CD4-positive, alpha-beta T cell (primary cell): ENCODE results near the gene DLX3. TPM values are rescaled to one million over a fixed set of nuclear protein-coding genes. Genes with fewer than 3 reads are reported as not detected.

ENCODE experiments used
- ATAC-seq: fragments of 200-7000 bp; cut with Tn5 transposase; one replicate; pipeline ENCODE4 v1.10.0; 2022; ENCODE audit warnings: mild to moderate bottlenecking; ENCODE audit not compliant: poor library complexity
- CTCF ChIA-PET: fragments of 350-600 bp; sonication (Branson Sonifier 250); formaldehyde crosslinking; loops from one replicate; lab custom pipeline; 2021; ENCODE audit warnings: antibody characterized with exemption, inconsistent platforms; lab: Charles Lee
- POLR2A ChIA-PET: fragments of 350-600 bp; sonication (Branson Sonifier 250); formaldehyde crosslinking; loops from one replicate; lab custom pipeline; 2021; ENCODE audit warnings: antibody characterized with exemption, inconsistent platforms; lab: Charles Lee
- DNase-seq, 14 experiments: peaks; one replicate each; pipeline ENCODE4 v3.0.0-alpha.2; 2013 to 2020; ENCODE audit warnings: mixed read lengths in 2 of 14
- H3K27ac ChIP-seq, 2 donors: one replicate each; pipeline versions ENCODE4 v1.5.1 to v1.7.0; 2013; ENCODE audit warnings: low read length in 2 of 2, low read depth in 1 of 2, mild to moderate bottlenecking in 1 of 2
- H3K27me3 ChIP-seq, 2 experiments: 1 replicate in 1 of 2; 2 replicates in 1 of 2; pipeline versions ENCODE4 v1.6.1 to v1.7.0; 2013; ENCODE audit warnings: low read length in 2 of 2, control low read depth in 1 of 2, mild to moderate bottlenecking in 1 of 2, moderate library complexity in 1 of 2; ENCODE audit not compliant: insufficient read depth in 2 of 2, control insufficient read depth in 1 of 2
- H3K36me3 ChIP-seq: one replicate; pipeline ENCODE4 v1.6.1; 2013; ENCODE audit warnings: low read length, control low read depth; ENCODE audit not compliant: insufficient read depth
- H3K4me1 ChIP-seq: one replicate; pipeline ENCODE4 v1.6.1; 2013; ENCODE audit warnings: low read length, control low read depth; ENCODE audit not compliant: insufficient read depth
- H3K4me3 ChIP-seq: one replicate; pipeline ENCODE4 v1.5.1; 2013; ENCODE audit warnings: mild to moderate bottlenecking, low read length, moderate library complexity
- H3K9me3 ChIP-seq, 2 experiments: 1 replicate in 1 of 2; 2 replicates in 1 of 2; pipeline versions ENCODE4 v1.6.1 to v1.7.0; 2013; ENCODE audit warnings: low read length in 2 of 2, mild to moderate bottlenecking in 2 of 2, control low read depth in 1 of 2, moderate library complexity in 1 of 2; ENCODE audit not compliant: control insufficient read depth in 1 of 2, insufficient read depth in 1 of 2
- H3K27ac Mint-ChIP-seq: one replicate; pipeline ENCODE4 v1.8.0; 2020; ENCODE audit warnings: mixed read lengths
- H3K27me3 Mint-ChIP-seq: one replicate; pipeline ENCODE4 v1.8.0; 2021; ENCODE audit warnings: mixed read lengths
- H3K36me3 Mint-ChIP-seq: one replicate; pipeline ENCODE4 v1.8.0; 2021; ENCODE audit warnings: low read depth, mixed read lengths
- H3K4me1 Mint-ChIP-seq: one replicate; pipeline ENCODE4 v1.8.0; 2021; ENCODE audit warnings: low read depth, mixed read lengths
- H3K4me3 Mint-ChIP-seq: one replicate; pipeline ENCODE4 v1.8.0; 2020; ENCODE audit warnings: mild to moderate bottlenecking, mixed read lengths
- H3K9me3 Mint-ChIP-seq: one replicate; pipeline ENCODE4 v1.8.0; 2020; ENCODE audit warnings: mixed read lengths
- CTCF ChIP-seq: fragments of 200-600 bp; IDR thresholded peaks from one replicate; pipeline ENCODE4 v1.8.0; 2022; ENCODE audit warnings: antibody characterized with exemption, mild to moderate bottlenecking
- intact Hi-C, 2 experiments: fragments of 100-400 bp; cut with DNase I in 1 of 2; cut with micrococcal nuclease in 1 of 2; formaldehyde crosslinking; loops; one replicate each; pipeline versions ENCODE4 v1.15.1 to v1.9.0; 2023 to 2025; cut with DNase I, micrococcal nuclease
- total RNA-seq, 174 experiments: library from RNA in 2 of 174; stranded (reverse) in 2 of 174; gene quantifications; one replicate each; pipeline ENCODE4 v1.2.3 and lab custom pipeline; 2021 to 2026

The DLX3 gene
- total RNA-seq, 2 experiments from 2014 or later: not detected

DNA sequence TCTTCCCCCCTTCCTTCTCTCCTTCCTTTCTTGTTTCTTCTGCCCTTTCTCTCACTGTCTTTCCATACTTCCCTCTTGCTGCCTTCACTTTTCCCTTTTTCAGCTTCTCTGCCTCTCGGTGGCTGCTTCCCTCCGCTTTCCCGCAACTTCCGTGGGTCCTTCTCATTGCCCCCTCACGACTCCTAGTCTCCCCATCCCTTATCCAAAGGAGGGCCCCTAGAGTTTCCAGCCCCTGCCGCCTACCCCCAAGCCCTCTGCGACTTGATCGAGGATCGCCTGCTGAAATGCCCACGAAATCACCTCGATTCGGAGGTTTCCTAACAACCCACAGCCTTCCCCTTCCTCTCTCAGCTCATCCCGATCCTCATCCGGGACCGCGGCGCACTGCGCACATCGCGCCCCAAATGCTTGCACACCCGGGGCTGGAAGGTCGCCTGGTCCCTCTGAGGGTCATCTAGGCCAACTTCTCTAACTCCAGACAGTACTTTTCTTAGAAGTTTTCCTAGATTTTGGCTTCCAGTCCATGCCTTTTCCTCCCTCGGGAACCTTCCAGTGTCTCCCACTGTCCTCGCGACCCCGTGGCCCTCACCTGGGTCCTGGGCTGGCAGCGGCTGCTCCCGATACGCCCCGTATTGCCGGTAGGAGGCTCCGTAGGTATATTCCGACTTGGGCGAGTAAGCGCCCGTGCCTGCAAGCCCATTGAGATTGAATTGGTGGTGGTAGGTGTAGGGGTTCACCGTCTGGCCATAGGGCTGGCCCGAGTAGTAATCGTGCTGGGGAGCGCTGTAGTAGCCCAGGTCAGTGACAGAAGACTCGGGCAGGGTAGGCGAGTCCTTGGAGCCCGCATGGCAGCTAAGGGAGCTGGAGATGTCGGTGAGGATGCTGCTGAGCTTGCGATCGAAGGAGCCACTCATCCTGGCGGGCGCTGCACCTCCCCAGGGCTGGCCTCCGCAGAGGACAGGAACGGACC lies 654 bp downstream of the DLX3 start:
- TF ChIP-seq CTCF: no peak
- DNase-seq: peak in 1 of 14 experiments; percentile 35
- Histone ChIP-seq H3K27me3 (peaks cover 77 to 89% of the 10 kb centered on the region in 2 experiments), H3K4me3 (peak overlapping the region; percentile 42), H3K4me1 (peaks cover 53% of the 10 kb centered on the region), H3K36me3 (no peaks in the 10 kb centered on the region), H3K9me3 (peaks cover 0 to 15% of the 10 kb centered on the region in 2 experiments), H3K27ac (no peak overlapping the region)
- H3K4me3 Mint-ChIP-seq: peak overlapping the region; percentile 92
- peaks cover 86% of the 10 kb centered on the region for H3K27me3 Mint-ChIP-seq
- intact Hi-C loops: loop anchor here (10.0 kb wide), 2 partner anchors 290 to 300 kb away; partner anchors contain the start of gene SLC35B1 (in 1 of the 2)
- H3K27ac Mint-ChIP-seq: no peak overlapping the region
- no peaks in the 10 kb centered on the region for H3K36me3 Mint-ChIP-seq
- H3K4me1 Mint-ChIP-seq: peaks cover 43% of the 10 kb centered on the region
- no peaks in the 10 kb centered on the region for H3K9me3 Mint-ChIP-seq
- ChIA-PET CTCF (interaction anchor here (0.6 to 5.9 kb wide), 4 partner anchors 21 to 347 kb away, joined by 3 to 75 read pairs (median 20); no protein-coding TSS in a partner anchor), POLR2A (interaction anchor here (0.9 kb wide), 1 partner anchor 42 kb away, joined by 3 read pairs; no protein-coding TSS in a partner anchor)
- ATAC-seq: no peak

DNA sequence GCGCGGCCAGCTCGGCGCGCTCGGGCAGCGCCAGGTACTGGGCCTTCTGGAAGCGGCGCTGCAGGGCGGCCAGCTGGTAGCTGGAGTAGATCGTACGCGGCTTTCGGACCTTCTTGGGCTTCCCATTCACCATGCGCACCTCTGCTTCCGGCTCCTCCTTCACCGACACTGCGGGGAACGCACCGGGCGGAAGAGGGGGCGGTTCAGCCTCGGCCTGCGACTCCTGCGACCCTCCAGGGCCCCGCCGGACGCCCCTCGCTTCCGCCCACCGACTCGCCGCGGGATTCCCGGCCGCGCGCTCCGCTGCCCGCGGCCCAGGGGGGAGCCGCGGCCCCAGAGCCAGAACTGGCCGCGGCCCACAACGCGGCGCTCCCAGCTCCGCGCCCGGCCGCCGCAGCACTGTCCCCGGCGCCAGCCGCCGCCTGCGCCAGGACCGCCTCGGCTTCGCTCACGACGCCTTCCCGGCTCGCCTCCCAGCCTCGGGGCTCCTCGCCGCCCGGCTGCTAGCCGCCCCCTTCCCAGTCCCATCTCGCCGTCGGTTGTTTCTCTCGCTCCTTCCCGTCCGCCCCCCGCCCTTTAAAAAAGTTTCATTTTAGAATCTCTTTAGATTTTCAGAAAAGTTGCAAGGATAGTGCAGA lies 1.5 kb downstream of the DLX3 start:
- peaks cover 52% of the 10 kb centered on the region for H3K4me1 ChIP-seq
- POLR2A ChIA-PET: interaction anchor here (0.9 kb wide), 1 partner anchor 41 kb away, joined by 3 read pairs; no protein-coding TSS in a partner anchor
- H3K36me3 ChIP-seq: no peaks in the 10 kb centered on the region
- H3K4me3 ChIP-seq: peak overlapping the region; percentile 42
- Mint-ChIP-seq H3K4me3 (peak overlapping the region; percentile 92), H3K4me1 (peaks cover 42% of the 10 kb centered on the region), H3K27me3 (peaks cover 85% of the 10 kb centered on the region), H3K27ac (no peak overlapping the region), H3K36me3 (no peaks in the 10 kb centered on the region), H3K9me3 (no peaks in the 10 kb centered on the region)
- peaks cover 72 to 86% of the 10 kb centered on the region in 2 experiments for H3K27me3 ChIP-seq
- no peak for TF ChIP-seq CTCF
- peaks cover 0 to 15% of the 10 kb centered on the region in 2 experiments for H3K9me3 ChIP-seq
- DNase-seq (peak in 5 of 14 experiments; percentile 42 to 53 (median 45)), ATAC-seq (peak; percentile 30)
- intact Hi-C loops: loop anchor here (10.0 kb wide), 2 partner anchors 289 to 299 kb away; partner anchors contain the start of gene SLC35B1 (in 1 of the 2)
- CTCF ChIA-PET: interaction anchor here (0.6 to 5.9 kb wide), 4 partner anchors 21 to 346 kb away, joined by 3 to 75 read pairs (median 20); no protein-coding TSS in a partner anchor
- no peak overlapping the region for H3K27ac ChIP-seq

- no peaks in the 10 kb centered on the region for H3K9me3 Mint-ChIP-seq
- intact Hi-C loops: loop anchor here (10.0 kb wide), 2 partner anchors 288 to 298 kb away; partner anchors contain the start of gene SLC35B1 (in 1 of the 2)
- peaks cover 85% of the 10 kb centered on the region for H3K27me3 Mint-ChIP-seq
- no peaks in the 10 kb centered on the region for H3K36me3 Mint-ChIP-seq
- H3K4me3 ChIP-seq: peak overlapping the region; percentile 38
- POLR2A ChIA-PET: interaction anchor here (0.9 kb wide), 1 partner anchor 41 kb away, joined by 3 read pairs; no protein-coding TSS in a partner anchor
- peaks cover 47% of the 10 kb centered on the region for H3K4me1 ChIP-seq
- CTCF ChIA-PET: interaction anchor here (5.9 kb wide), 1 partner anchor 112 kb away, joined by 37 read pairs; no protein-coding TSS in a partner anchor
- TF ChIP-seq CTCF: no peak
- no peak overlapping the region for H3K27ac Mint-ChIP-seq
- no peaks in the 10 kb centered on the region for H3K36me3 ChIP-seq
- peaks cover 72 to 87% of the 10 kb centered on the region in 2 experiments for H3K27me3 ChIP-seq
- DNase-seq: peak in 1 of 14 experiments; percentile 11
- H3K4me1 Mint-ChIP-seq: peaks cover 36% of the 10 kb centered on the region
- no peak overlapping the region for H3K27ac ChIP-seq
- H3K9me3 ChIP-seq: peaks cover 0 to 15% of the 10 kb centered on the region in 2 experiments
- no peak for ATAC-seq
- peak overlapping the region; percentile 82 for H3K4me3 Mint-ChIP-seq
These were observed 2.0 kb downstream of the DLX3 start for GRCh38 chr17:49992933-49993422.
